Esophagus (tissue), 2 donors: ENCODE measurements around the gene CACNA1A. TPM values are rescaled to one million over a fixed set of nuclear protein-coding genes. Genes with fewer than 3 reads are reported as not detected.

ENCODE experiments used
- H3K27ac ChIP-seq, 2 donors: one replicate each; pipeline ENCODE4 v1.5.1; 2013; ENCODE audit warnings: low read depth in 2 of 2, mild to moderate bottlenecking in 2 of 2, inconsistent platforms in 1 of 2, low read length in 1 of 2, moderate library complexity in 1 of 2
- H3K27me3 ChIP-seq, 2 donors: one replicate each; pipeline ENCODE4 v1.6.1; 2013; ENCODE audit warnings: low read length in 2 of 2, control low read depth in 1 of 2, mild to moderate bottlenecking in 1 of 2; ENCODE audit not compliant: insufficient read depth in 2 of 2, control insufficient read depth in 1 of 2
- H3K36me3 ChIP-seq, 2 donors: one replicate each; pipeline ENCODE4 v1.6.1; 2013; ENCODE audit warnings: low read length in 1 of 2; ENCODE audit not compliant: control insufficient read depth in 2 of 2, insufficient read depth in 2 of 2
- H3K4me1 ChIP-seq, 2 donors: one replicate each; pipeline ENCODE4 v1.6.1; 2013; ENCODE audit warnings: low read length in 1 of 2; ENCODE audit not compliant: control insufficient read depth in 2 of 2, insufficient read depth in 2 of 2
- H3K4me3 ChIP-seq, 2 donors: one replicate each; pipeline ENCODE4 v1.5.1; 2013; ENCODE audit warnings: low read length in 2 of 2, mild to moderate bottlenecking in 2 of 2, low read depth in 1 of 2, moderate library complexity in 1 of 2
- H3K9me3 ChIP-seq, 2 donors: one replicate each; pipeline ENCODE4 v1.6.1; 2013; ENCODE audit warnings: mild to moderate bottlenecking in 2 of 2, low read depth in 1 of 2, low read length in 1 of 2, moderate library complexity in 1 of 2; ENCODE audit not compliant: control insufficient read depth in 2 of 2, insufficient read depth in 1 of 2
- WGBS, 2 donors: extraction: QIAGEN DNeasy Blood & Tissue Kit; methylation state at CpG; one replicate each; pipeline ENCODE4 v1.1.7; 2013; 5-methylcytosine and 5-hydroxymethylcytosine counted together
- polyA plus RNA-seq, 2 donors: library from polyadenylated mRNA; stranded (reverse); fragments of 200-250 nt; gene quantifications; one replicate each; pipeline ENCODE4 v1.2.3, GENCODE V29; 2013
- donor health status: healthy with polysubstance abuse.
- donor health status: Bipolar disorder and iron deficiency.

The CACNA1A gene
- polyA plus RNA-seq, 2 donors, result 0.20 to 0.33 TPM

GRCh38 chr19:13220847-13221246, 285.4 kb downstream of the CACNA1A start:
- WGBS, 2 donors, result 51 to 57% methylated on average over 2 of the region's 2 CpGs
- Histone ChIP-seq H3K9me3 (no peaks in the 10 kb centered on the region), H3K4me3 (no peak overlapping the region), H3K27ac (no peak overlapping the region), H3K4me1 (no peaks in the 10 kb centered on the region), H3K36me3 (no peaks in the 10 kb centered on the region), H3K27me3 (no peaks in the 10 kb centered on the region)

GRCh38 chr19:13215572-13216380, 290.5 kb downstream of the CACNA1A start:
- H3K27ac ChIP-seq, result no peak overlapping the region
- 61 to 67% methylated on average over 19 of the region's 19 CpGs for WGBS, 2 donors

DNA sequence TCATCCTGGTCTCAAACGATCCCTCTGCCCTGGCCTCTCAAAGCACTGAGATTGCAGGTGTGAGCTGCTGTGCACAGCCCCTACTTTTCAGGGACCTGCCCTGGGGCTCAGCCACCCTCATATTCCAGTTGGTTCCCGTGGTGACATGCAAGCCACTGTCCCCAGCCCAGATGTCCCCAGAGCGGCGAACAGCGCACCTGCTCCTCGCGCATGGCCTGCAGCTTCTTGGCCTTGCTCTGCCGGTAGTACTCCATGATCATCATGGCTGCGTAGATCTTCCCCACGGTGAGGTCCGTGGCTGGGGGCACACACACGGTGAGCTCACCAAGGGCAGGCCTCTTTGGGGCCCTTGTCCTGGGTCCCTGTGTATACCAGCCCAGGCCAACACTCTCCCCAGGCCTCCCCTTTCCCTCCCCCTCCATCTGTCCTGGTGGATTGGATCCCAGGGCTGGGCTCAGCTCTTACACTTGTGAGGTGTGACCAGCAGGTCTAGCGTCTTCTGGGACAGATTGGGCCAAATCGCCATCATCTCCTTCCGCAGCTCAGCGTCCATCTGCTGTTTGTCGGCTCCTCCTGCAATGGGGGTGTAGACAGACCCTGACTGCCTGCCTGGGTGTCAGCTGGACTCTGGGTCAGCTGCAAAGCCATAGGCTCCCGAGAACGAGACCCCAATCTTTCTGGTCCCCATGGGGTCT, 292.1 kb downstream of the CACNA1A start:
- 90% methylated on average over 19 of the region's 19 CpGs for WGBS, 2 donors
- H3K27ac ChIP-seq, result no peak overlapping the region
- H3K27me3 ChIP-seq, result no peaks in the 10 kb centered on the region
- no peaks in the 10 kb centered on the region for H3K36me3 ChIP-seq
- H3K4me3 ChIP-seq, result no peak overlapping the region
- H3K4me1 ChIP-seq, result peaks cover 0 to 2% of the 10 kb centered on the region in 2 donors
- H3K9me3 ChIP-seq, result no peaks in the 10 kb centered on the region

More at GRCh38 chr19:13215572-13216380, 290.5 kb downstream of the CACNA1A start:
- Histone ChIP-seq H3K4me3 (no peak overlapping the region), H3K36me3 (no peaks in the 10 kb centered on the region), H3K4me1 (peaks cover 0 to 2% of the 10 kb centered on the region in 2 donors), H3K9me3 (no peaks in the 10 kb centered on the region), H3K27me3 (no peaks in the 10 kb centered on the region)

DNA sequence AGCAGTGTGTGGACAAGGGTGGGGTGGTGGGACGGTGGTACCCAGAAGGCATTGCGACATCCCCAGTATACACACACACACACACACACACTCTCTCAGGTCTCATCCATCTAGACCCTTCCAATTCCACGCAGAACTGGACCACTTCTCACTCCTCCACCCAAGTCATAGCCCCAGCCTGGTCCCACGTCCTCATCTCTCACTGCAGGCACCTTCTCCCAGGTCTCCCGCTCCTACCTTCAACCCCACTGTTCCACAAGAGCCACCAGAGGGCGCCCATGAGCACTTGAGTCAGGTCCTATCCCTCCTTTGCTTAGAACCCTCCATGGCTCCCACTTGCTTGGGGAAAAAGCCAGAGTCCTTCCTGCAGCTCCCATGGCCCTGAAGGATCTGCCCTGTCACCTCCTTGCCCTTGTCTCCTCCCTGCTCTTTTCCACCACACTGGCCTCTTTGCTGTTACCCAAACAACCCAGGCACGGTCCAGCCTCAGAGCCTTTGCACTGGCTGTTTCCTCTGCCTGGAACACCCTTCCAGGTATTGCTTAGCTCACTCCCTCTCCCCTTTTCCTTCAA, 293.4 kb downstream of the CACNA1A start:
- H3K4me1 ChIP-seq, result peaks cover 0 to 2% of the 10 kb centered on the region in 2 donors
- no peaks in the 10 kb centered on the region for H3K9me3 ChIP-seq
- no peaks in the 10 kb centered on the region for H3K36me3 ChIP-seq
- H3K27me3 ChIP-seq, result no peaks in the 10 kb centered on the region
- 63 to 73% methylated on average over 7 of the region's 7 CpGs for WGBS, 2 donors
- H3K27ac ChIP-seq, result no peak overlapping the region
- H3K4me3 ChIP-seq, result no peak overlapping the region

- peaks cover 0 to 2% of the 10 kb centered on the region in 2 donors for H3K4me1 ChIP-seq
- WGBS, 2 donors, result 86% methylated on average over 15 to 16 of the region's 16 CpGs
These were observed 294.6 kb downstream of the CACNA1A start for GRCh38 chr19:13211426-13212308.

DNA sequence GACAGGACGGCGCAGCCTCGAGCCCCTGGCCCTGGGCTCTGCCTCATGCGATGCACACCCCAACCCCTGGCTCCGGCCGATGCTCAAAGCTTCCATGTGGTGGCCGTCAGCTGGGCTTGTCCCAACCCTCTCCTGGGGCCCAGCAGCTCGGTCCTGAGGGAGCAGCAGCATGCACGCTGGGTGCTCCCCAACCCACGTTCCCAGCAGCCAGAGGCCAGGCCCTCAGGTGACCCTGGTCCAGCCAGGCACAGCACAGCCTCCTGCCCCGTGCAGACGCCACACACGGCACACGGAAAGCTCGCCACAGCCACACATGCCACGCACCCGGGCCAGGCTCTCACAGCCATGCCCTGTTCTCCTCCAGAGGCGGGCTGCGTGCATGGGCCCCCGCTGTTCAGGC, 295.3 kb downstream of the CACNA1A start:
- 76 to 82% methylated on average over 20 of the region's 20 CpGs for WGBS, 2 donors
- Histone ChIP-seq H3K9me3 (no peaks in the 10 kb centered on the region), H3K4me3 (no peak overlapping the region), H3K36me3 (no peaks in the 10 kb centered on the region), H3K4me1 (peaks cover 0 to 2% of the 10 kb centered on the region in 2 donors), H3K27ac (no peak overlapping the region), H3K27me3 (no peaks in the 10 kb centered on the region)

More at GRCh38 chr19:13211426-13212308, 294.6 kb downstream of the CACNA1A start:
- Histone ChIP-seq H3K4me3 (no peak overlapping the region), H3K9me3 (no peaks in the 10 kb centered on the region), H3K36me3 (no peaks in the 10 kb centered on the region), H3K27ac (no peak overlapping the region), H3K27me3 (no peaks in the 10 kb centered on the region)

GRCh38 chr19:13210339-13210775, 295.9 kb downstream of the CACNA1A start:
- Histone ChIP-seq H3K27ac (no peak overlapping the region), H3K9me3 (no peaks in the 10 kb centered on the region), H3K27me3 (no peaks in the 10 kb centered on the region), H3K4me3 (no peak overlapping the region), H3K36me3 (no peaks in the 10 kb centered on the region), H3K4me1 (peaks cover 0 to 2% of the 10 kb centered on the region in 2 donors)
- WGBS, 2 donors, result 59 to 70% methylated on average over 13 of the region's 13 CpGs

- Histone ChIP-seq H3K27ac (no peak overlapping the region), H3K36me3 (no peaks in the 10 kb centered on the region), H3K4me3 (no peak overlapping the region), H3K4me1 (peaks cover 0 to 2% of the 10 kb centered on the region in 2 donors), H3K9me3 (no peaks in the 10 kb centered on the region), H3K27me3 (no peaks in the 10 kb centered on the region)
- WGBS, 2 donors, result 84 to 89% methylated on average over 13 of the region's 13 CpGs
These were observed 296.6 kb downstream of the CACNA1A start for GRCh38 chr19:13209484-13210338.
